Fibroblast of mammary gland (primary cell): ENCODE data around the gene MARCO.

Experiments used
- DNase-seq: peaks from one replicate; pipeline ENCODE4 v3.0.0-alpha.2; 2010; ENCODE audit warnings: low read depth
- H3K4me3 ChIP-seq: 2 replicates; pipeline ENCODE4 v1.5.1; 2011; ENCODE audit warnings: low read depth, mild to moderate bottlenecking, low read length, moderate library complexity; ENCODE audit not compliant: control insufficient read depth
- TF ChIP-seq, protein P1 (sequence below): conservative IDR thresholded peaks from 2 replicates; pipeline ENCODE4 v1.5.1; 2011; ENCODE audit warnings: low read depth, low read length, inconsistent platforms; ENCODE audit not compliant: control insufficient read depth, insufficient read depth

MARCO gene

DNA sequence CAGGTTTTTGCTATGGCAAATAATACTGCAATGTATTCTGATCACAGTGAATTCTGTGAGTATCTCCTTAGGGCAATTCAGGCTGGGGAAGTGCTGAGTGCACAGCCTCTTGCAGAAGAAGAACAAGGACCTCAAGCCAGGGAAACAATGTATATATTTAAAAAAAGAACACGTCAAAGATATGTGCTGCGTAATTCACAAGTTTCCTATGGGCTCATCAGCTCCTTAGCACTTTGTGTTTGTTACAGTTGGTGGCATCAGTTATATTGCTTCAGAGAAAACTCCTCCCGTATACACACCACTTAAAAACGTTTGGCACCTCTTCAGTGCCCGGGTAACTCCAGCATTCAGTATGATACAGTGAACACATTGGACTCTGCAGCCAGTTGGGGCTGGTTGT, 16.5 kb upstream of the MARCO start:
- TF ChIP-seq, protein P1, sequence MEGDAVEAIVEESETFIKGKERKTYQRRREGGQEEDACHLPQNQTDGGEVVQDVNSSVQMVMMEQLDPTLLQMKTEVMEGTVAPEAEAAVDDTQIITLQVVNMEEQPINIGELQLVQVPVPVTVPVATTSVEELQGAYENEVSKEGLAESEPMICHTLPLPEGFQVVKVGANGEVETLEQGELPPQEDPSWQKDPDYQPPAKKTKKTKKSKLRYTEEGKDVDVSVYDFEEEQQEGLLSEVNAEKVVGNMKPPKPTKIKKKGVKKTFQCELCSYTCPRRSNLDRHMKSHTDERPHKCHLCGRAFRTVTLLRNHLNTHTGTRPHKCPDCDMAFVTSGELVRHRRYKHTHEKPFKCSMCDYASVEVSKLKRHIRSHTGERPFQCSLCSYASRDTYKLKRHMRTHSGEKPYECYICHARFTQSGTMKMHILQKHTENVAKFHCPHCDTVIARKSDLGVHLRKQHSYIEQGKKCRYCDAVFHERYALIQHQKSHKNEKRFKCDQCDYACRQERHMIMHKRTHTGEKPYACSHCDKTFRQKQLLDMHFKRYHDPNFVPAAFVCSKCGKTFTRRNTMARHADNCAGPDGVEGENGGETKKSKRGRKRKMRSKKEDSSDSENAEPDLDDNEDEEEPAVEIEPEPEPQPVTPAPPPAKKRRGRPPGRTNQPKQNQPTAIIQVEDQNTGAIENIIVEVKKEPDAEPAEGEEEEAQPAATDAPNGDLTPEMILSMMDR, result no peak
- no peak for DNase-seq
- no peak overlapping the region for H3K4me3 ChIP-seq

DNA sequence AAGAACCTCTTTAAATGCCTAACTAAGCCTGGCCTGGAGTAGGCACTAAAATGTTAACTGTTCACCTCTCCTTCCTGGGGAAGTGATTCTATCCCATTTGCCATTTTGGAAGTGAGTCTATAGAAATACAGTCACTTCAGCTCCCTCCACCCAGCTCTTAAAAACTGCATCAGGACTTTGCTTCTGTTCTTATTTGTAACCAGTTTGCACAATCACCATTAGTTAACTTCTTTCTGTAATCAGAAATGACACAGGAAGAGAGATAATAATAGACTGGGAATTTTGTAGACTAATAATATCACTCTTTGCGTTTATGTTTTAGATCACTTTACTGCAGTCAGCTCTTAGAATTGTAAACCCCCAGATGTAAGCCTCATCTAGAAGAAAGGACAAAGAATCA, 16.0 kb upstream of the MARCO start:
- H3K4me3 ChIP-seq, result no peak overlapping the region
- TF ChIP-seq, protein P1, result no peak
- DNase-seq, result no peak

DNA sequence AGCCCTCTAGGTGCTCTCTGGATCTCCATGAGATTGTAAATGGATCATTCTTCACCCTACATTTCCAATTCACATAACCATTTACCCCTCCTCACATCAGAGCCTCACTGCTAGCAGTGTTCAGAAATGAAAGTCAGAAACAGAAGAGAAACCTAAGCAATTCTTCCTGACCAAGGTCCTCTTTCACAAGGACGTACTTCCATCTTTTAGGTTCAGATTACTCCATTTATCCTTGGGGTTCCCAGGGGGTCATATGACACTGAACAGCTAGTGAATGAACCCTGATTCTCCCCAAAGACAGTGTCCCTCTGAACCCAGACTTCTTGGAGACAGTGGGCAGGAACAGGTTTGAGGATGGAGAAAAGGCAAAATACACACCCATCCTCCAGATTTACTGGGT, 12.9 kb upstream of the MARCO start:
- no peak for DNase-seq
- TF ChIP-seq, protein P1, result no peak
- no peak overlapping the region for H3K4me3 ChIP-seq

DNA sequence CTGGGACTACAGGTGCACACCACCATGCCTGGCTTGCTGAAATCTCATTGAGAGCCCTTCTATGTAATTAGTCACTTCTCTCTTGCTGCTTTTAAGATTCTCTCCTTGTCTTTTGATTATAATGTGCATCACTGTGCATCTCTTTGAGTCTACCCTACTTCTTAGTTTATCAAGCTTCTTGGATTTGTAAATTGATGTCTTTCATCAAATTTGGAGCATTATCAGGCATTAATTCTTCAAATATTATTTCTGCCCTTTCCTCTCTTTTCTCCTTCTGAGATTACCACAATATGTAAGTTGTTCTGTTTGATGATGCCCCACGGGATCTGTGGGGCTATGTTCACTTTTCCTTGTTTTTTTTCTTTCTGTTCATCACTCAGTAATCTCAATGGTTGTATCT, 9.0 kb upstream of the MARCO start:
- TF ChIP-seq, protein P1, result no peak
- DNase-seq, result no peak
- no peak overlapping the region for H3K4me3 ChIP-seq

DNA sequence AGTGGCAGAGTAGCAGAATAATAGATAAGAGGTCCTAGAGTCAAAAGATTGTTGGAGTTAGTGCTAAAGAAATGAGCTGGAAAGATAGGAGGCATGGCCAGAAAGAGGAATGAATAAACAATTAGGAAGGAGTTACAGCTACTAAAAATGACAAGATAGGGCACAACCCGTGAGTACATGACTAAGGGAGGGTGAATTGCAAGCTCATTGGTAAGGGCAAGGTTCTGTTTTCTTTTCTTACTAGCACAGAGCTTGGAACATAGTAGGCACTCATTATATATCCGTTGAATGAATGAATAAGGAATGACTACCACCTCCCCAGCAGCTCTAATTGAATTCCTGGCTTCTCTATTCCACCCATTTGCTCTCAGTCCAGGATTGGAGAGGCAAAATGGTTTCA, 5.7 kb upstream of the MARCO start:
- TF ChIP-seq, protein P1, result no peak
- DNase-seq, result no peak
- no peak overlapping the region for H3K4me3 ChIP-seq

DNA sequence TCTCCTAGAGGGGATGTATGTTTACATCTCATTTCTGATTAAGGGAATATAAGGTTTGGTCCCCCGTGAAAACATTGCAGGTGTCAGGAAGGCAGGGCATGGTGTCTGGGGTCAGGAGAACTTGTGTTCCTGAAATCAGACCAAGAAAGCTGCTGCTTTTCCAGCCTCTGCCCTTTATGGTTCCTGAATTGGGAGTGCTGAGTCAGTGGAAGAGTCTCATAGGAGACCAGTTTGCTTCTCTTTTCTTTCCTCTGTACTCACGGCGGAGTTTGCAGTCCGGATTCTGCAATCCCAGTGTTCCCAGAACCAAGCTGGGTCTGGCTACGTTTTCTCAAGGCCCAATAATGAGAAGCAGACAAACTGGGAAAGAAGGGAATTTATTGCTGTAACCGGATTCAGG, 5.1 kb upstream of the MARCO start:
- TF ChIP-seq, protein P1, result no peak
- no peak for DNase-seq
- H3K4me3 ChIP-seq, result no peak overlapping the region

DNA sequence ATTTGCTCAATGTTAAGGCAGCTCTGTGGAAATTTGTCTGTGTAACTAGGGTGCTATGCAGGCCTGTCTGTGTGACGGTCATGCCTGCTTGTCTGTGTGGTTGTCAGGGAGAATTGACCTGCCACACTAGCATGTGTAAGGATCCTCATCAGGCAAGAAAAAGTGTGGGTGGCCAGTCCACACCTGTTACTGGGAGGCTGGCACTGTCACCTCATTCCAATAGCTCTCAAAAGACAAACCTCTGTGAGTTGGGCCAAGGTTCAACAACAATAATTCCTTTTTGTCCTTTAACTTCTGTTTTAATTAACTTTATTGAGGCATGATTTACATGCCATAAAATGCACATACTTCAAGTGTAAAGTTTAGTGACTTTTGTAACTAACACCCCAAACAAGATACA, 4.2 kb upstream of the MARCO start:
- H3K4me3 ChIP-seq, result no peak overlapping the region
- TF ChIP-seq, protein P1, result no peak
- no peak for DNase-seq
